Osteoblast (primary cell): Measurements from ENCODE around the gene MT1G. TPM values are rescaled to one million over a fixed set of nuclear protein-coding genes. Genes with fewer than 3 reads are reported as not detected.
"Not testable (repeated sequence)": the region's sequence is repeated elsewhere in the genome, so short reads cannot be mapped to it uniquely, and the experiment has no call there.

ENCODE experiments used
- DNase-seq: peaks from one replicate; pipeline ENCODE4 v3.0.0; 2011; ENCODE audit warnings: low spot score, mixed read lengths; ENCODE audit not compliant: insufficient read length; ENCODE audit errors: missing footprints
- H2AFZ ChIP-seq: 2 replicates; pipeline ENCODE4 v1.6.0; 2011; ENCODE audit warnings: mild to moderate bottlenecking, low read length
- H3K27ac ChIP-seq: 2 replicates; pipeline ENCODE4 v1.5.1; 2011; ENCODE audit warnings: mild to moderate bottlenecking, low read depth, low read length, moderate library complexity
- H3K27me3 ChIP-seq: 2 replicates; pipeline ENCODE4 v1.6.0; 2012; ENCODE audit warnings: mild to moderate bottlenecking, control low read depth, inconsistent platforms, low read length, moderate library complexity; ENCODE audit not compliant: insufficient read depth
- H3K36me3 ChIP-seq: 2 replicates; pipeline ENCODE4 v1.5.1; 2011; ENCODE audit warnings: mild to moderate bottlenecking, low read length, control low read depth, moderate library complexity; ENCODE audit not compliant: insufficient read depth
- H3K4me1 ChIP-seq: 2 replicates; pipeline ENCODE4 v1.5.1; 2011; ENCODE audit warnings: mild to moderate bottlenecking, low read length, control low read depth, moderate library complexity; ENCODE audit not compliant: insufficient read depth
- H3K4me2 ChIP-seq: 2 replicates; pipeline ENCODE4 v1.6.0; 2011; ENCODE audit warnings: mild to moderate bottlenecking, low read length; ENCODE audit not compliant: insufficient read depth
- H3K4me3 ChIP-seq: fragments of 200-600 bp; sonication (generic); 3 replicates; pipeline ENCODE4 v1.5.1; 2012; ENCODE audit warnings: mild to moderate bottlenecking, low read length, inconsistent platforms; ENCODE audit not compliant: insufficient read depth
- H3K79me2 ChIP-seq: 2 replicates; pipeline ENCODE4 v1.6.0; 2012; ENCODE audit warnings: mild to moderate bottlenecking, low read length, control low read depth, inconsistent platforms; ENCODE audit not compliant: insufficient read depth
- H3K9me3 ChIP-seq: 2 replicates; pipeline ENCODE4 v1.5.1; 2011; ENCODE audit warnings: low read depth, low read length, control low read depth
- H4K20me1 ChIP-seq: 2 replicates; pipeline ENCODE4 v1.6.0; 2012; ENCODE audit warnings: mild to moderate bottlenecking, low read length, control low read depth; ENCODE audit not compliant: insufficient read depth
- CTCF ChIP-seq: IDR thresholded peaks from 2 replicates; pipeline ENCODE4 v1.5.1; 2011; ENCODE audit warnings: mild to moderate bottlenecking, low read depth, low read length, moderate library complexity; ENCODE audit errors: extremely low read depth
- total RNA-seq: library from RNA; depleted of rRNA; stranded (reverse); fragments of >200 nt; gene quantifications from 2 replicates; pipeline ENCODE4 v1.2.3, GENCODE V29; 2012

MT1G gene
- total RNA-seq, 1 donor = not detected

GRCh38 chr16:56673921-56674320 lies 6.1 kb upstream of the MT1G start:
- TF ChIP-seq CTCF = peak; percentile 54
- H4K20me1 ChIP-seq = no peaks in the 10 kb centered on the region
- H3K27ac ChIP-seq = no peak overlapping the region
- no peak for DNase-seq
- H3K4me2 ChIP-seq = no peak overlapping the region
- H3K4me1 ChIP-seq = no peaks in the 10 kb centered on the region
- H3K27me3 ChIP-seq = peaks cover 39% of the 10 kb centered on the region
- no peaks in the 10 kb centered on the region for H3K36me3 ChIP-seq
- no peak overlapping the region for H3K4me3 ChIP-seq
- H3K79me2 ChIP-seq = no peaks in the 10 kb centered on the region
- no peaks in the 10 kb centered on the region for H3K9me3 ChIP-seq
- no peak overlapping the region for H2AFZ ChIP-seq

- Histone ChIP-seq H3K4me3 (no peak overlapping the region), H2AFZ (no peak overlapping the region), H4K20me1 (no peaks in the 10 kb centered on the region), H3K36me3 (no peaks in the 10 kb centered on the region), H3K4me2 (no peak overlapping the region), H3K27ac (no peak overlapping the region), H3K9me3 (no peaks in the 10 kb centered on the region), H3K27me3 (peaks cover 49% of the 10 kb centered on the region), H3K79me2 (no peaks in the 10 kb centered on the region), H3K4me1 (peaks cover under 1% of the 10 kb centered on the region)
- DNase-seq = no peak
- TF ChIP-seq CTCF = no peak
Observed at GRCh38 chr16:56672761-56673536, 5.1 kb upstream of the MT1G start.

- H3K27me3 ChIP-seq = peaks cover 56% of the 10 kb centered on the region
- H3K4me1 ChIP-seq, H3K4me3 ChIP-seq, H4K20me1 ChIP-seq, H2AFZ ChIP-seq, H3K79me2 ChIP-seq, H3K9me3 ChIP-seq, H3K36me3 ChIP-seq, H3K4me2 ChIP-seq, H3K27ac ChIP-seq, DNase-seq: not testable (repeated sequence)
Observed at GRCh38 chr16:56672171-56672570, 4.3 kb upstream of the MT1G start.

DNA sequence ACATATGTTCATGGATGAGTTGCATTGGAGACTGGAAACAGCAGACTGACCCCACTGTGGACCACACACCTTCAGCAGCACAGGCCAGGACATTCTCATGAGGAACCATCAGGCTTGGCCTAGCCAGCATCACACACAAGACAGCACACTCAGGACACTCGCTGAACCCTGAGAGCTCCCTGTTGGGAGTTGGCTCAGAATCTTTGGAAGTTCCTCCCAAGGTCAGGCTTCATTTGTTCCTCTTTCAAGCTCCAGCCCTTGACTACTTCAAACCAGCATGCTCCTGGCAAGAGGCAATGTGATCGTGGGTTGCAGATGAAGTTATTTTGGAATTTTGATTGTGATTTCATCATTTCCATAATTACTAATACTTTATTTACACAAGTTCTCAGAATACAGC lies 3.8 kb upstream of the MT1G start:
- H3K27ac ChIP-seq, H3K36me3 ChIP-seq, H3K4me2 ChIP-seq, H3K4me3 ChIP-seq, H4K20me1 ChIP-seq, H2AFZ ChIP-seq, H3K9me3 ChIP-seq, H3K4me1 ChIP-seq, DNase-seq, H3K79me2 ChIP-seq: not testable (repeated sequence)
- peaks cover 55% of the 10 kb centered on the region for H3K27me3 ChIP-seq

GRCh38 chr16:56670620-56670934 lies 2.7 kb upstream of the MT1G start:
- Histone ChIP-seq H3K4me1 (peaks cover 4% of the 10 kb centered on the region), H3K4me2 (no peak overlapping the region), H3K27me3 (peaks cover 51% of the 10 kb centered on the region), H3K79me2 (no peaks in the 10 kb centered on the region), H4K20me1 (no peaks in the 10 kb centered on the region), H2AFZ (no peak overlapping the region), H3K36me3 (no peaks in the 10 kb centered on the region), H3K9me3 (no peaks in the 10 kb centered on the region), H3K27ac (no peak overlapping the region), H3K4me3 (no peak overlapping the region)
- TF ChIP-seq CTCF = no peak
- DNase-seq = no peak
